HG03196 (cell line): Measurements from ENCODE around the gene TBL1XR1.

Experiments used
- ATAC-seq: cut with Tn5 transposase; IDR thresholded peaks from one replicate; pipeline ENCODE4 v1.9.1; 2021; ENCODE audit not compliant: unreplicated experiment

TBL1XR1 gene

GRCh38 chr3:177068967-177069366, 128.3 kb downstream of the TBL1XR1 start:
- ATAC-seq = no peak

- no peak for ATAC-seq
Observed at GRCh38 chr3:177066068-177066467, 131.2 kb downstream of the TBL1XR1 start.

GRCh38 chr3:177065285-177066033, 131.8 kb downstream of the TBL1XR1 start:
- no peak for ATAC-seq

- no peak for ATAC-seq
Observed at GRCh38 chr3:177062052-177062732, 135.1 kb downstream of the TBL1XR1 start.

- no peak for ATAC-seq
Observed at GRCh38 chr3:177061369-177061768, 135.9 kb downstream of the TBL1XR1 start.

- no peak for ATAC-seq
Observed at GRCh38 chr3:177060492-177060891, 136.8 kb downstream of the TBL1XR1 start.

GRCh38 chr3:177058648-177059047, 138.6 kb downstream of the TBL1XR1 start:
- no peak for ATAC-seq

- peak; percentile 96 for ATAC-seq
Observed at GRCh38 chr3:177057768-177058167, 139.5 kb downstream of the TBL1XR1 start.

GRCh38 chr3:177056927-177057326, 140.4 kb downstream of the TBL1XR1 start:
- no peak for ATAC-seq

GRCh38 chr3:177055605-177056571, 141.4 kb downstream of the TBL1XR1 start:
- no peak for ATAC-seq

- no peak for ATAC-seq
Observed at GRCh38 chr3:177053107-177053506, 144.2 kb downstream of the TBL1XR1 start.

GRCh38 chr3:177051411-177051810, 145.9 kb downstream of the TBL1XR1 start:
- no peak for ATAC-seq

GRCh38 chr3:177050501-177051237, 146.6 kb downstream of the TBL1XR1 start:
- ATAC-seq = no peak

- no peak for ATAC-seq
Observed at GRCh38 chr3:177045767-177046166, 151.5 kb downstream of the TBL1XR1 start.

GRCh38 chr3:177045222-177045621, 152.1 kb downstream of the TBL1XR1 start:
- no peak for ATAC-seq

GRCh38 chr3:177041730-177042551, 155.3 kb downstream of the TBL1XR1 start:
- no peak for ATAC-seq

- no peak for ATAC-seq
Observed at GRCh38 chr3:177041021-177041729, 156.1 kb downstream of the TBL1XR1 start.

- no peak for ATAC-seq
Observed at GRCh38 chr3:177039490-177040274, 157.6 kb downstream of the TBL1XR1 start.
